Medulla oblongata (tissue), 1 donor: Measurements from ENCODE around the gene PALLD.

ENCODE experiments used
- DNase-seq: peaks from one replicate; pipeline ENCODE4 v3.0.0-alpha.2; 2015; ENCODE audit errors: extremely low spot score

The PALLD gene

GRCh38 chr4:168972596-168972995 is 475.7 kb downstream of the PALLD start:
- no peak for DNase-seq
